RWPE1 (cell line): ENCODE data around the gene IER3.

Experiments used
- CTCF ChIA-PET: fragments of 350-600 bp; sonication (Branson Sonifier 250); formaldehyde crosslinking; extraction: SDS; loops from one replicate; lab custom pipeline; 2021; lab: Yijun Ruan, JAX
- POLR2A ChIA-PET: fragments of 400-600 bp; formaldehyde crosslinking; extraction: SDS; loops from one replicate; lab custom pipeline; 2020; ENCODE audit warnings: antibody characterized with exemption; ENCODE audit not compliant: low non-redundant PET; lab: Yijun Ruan, JAX
- DNase-seq: peaks from one replicate; pipeline ENCODE4 v3.0.0; 2012; ENCODE audit warnings: low spot score
- H3K27ac ChIP-seq: fragments of 450-650 bp; 2 replicates; pipeline ENCODE4 v1.5.1; 2017
- CTCF ChIP-seq: fragments of 450-650 bp; conservative IDR thresholded peaks from 2 replicates; pipeline ENCODE4 v1.5.1; 2017; ENCODE audit warnings: low read depth, mild to moderate bottlenecking

Gene IER3

DNA sequence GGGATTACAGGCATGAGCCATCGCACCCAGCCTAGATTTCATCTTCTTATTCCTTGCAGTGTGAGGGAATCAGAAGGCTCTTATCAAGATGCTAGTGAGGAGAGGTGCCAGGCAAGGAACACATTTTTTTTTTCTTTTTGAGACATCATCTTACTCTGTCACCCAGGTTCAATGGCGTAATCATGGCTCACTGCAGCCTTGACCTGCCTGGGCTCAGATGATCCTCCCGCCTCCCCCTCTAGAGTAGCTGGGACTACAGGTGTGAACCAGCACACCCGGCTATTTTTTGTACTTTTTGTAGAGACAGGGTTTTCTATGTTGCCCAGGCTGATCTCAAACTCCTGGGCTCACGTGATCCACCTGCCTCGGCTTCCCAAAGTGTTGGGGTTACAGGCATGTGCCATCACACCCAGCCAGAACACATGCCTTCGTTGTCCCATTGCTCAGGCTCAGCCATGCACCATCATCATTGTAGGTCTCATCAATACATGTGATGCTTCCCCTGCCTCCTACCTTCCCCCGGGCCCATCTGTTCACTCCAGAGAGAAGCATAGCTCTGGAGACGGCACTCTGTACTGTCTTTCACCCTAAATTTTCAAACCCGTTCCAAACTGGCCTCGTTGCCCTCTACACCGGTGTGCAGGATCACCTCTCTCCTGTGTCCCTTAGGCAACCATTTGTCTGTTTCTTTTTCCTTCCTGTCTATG lies 12.0 kb downstream of the IER3 start:
- H3K27ac ChIP-seq: peak overlapping the region; percentile 44
- no peak for TF ChIP-seq CTCF
- ChIA-PET CTCF (interaction anchor here (1.3 kb wide), 1 partner anchor 10 kb away, joined by 5 read pairs; no protein-coding TSS in a partner anchor), POLR2A (no interaction called here)
- no peak for DNase-seq

GRCh38 chr6:30730601-30731435 lies 13.5 kb downstream of the IER3 start:
- CTCF ChIA-PET: interaction anchor here (0.6 to 2.3 kb wide), 34 partner anchors 8 to 732 kb away, joined by 3 to 27 read pairs (median 4); partner anchors contain the start of genes DHX16, FLOT1 and MRPS18B
- peak; percentile 90 for DNase-seq
- peak; percentile 88 for TF ChIP-seq CTCF
- POLR2A ChIA-PET: interaction anchor here (0.7 to 1.0 kb wide), 2 partner anchors 11 to 237 kb away, joined by 4 to 18 read pairs; partner anchors contain the start of gene FLOT1
- peak overlapping the region; percentile 66 for H3K27ac ChIP-seq

DNA sequence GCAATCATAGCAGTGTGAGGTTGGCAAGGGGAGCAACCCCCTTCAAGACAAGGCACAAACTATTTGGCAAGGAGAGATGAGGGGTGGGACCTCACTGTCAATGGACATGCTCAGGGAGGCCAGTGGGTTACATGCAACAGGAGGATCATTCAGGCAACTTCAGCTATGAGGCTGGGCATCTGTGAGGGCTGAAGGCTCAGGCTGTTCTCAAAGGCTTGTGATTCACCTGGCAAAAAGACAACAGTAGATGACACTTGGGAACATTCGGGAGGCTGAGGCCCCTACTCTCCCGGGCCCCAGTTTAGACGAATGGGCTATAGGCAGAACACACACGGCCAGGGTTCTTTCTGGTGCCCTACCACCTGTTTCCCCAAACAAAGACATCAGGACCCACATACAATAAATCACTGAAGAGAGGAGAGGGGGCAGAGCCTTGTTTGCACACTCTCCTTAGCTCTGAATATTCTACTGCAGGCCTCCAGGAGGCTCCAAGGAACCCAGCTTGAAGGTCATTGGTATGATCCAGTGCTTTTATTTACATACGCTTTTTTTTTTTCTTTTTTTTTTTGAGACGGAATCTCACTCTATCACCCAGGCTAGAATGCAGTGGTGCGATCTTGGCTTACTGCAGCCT lies 16.3 kb downstream of the IER3 start:
- no peak for TF ChIP-seq CTCF
- CTCF ChIA-PET: no interaction called here
- DNase-seq: no peak
- peak overlapping the region; percentile 71 for H3K27ac ChIP-seq
- POLR2A ChIA-PET: interaction anchor here (0.6 kb wide), 1 partner anchor 102 kb away, joined by 4 read pairs; no protein-coding TSS in a partner anchor

DNA sequence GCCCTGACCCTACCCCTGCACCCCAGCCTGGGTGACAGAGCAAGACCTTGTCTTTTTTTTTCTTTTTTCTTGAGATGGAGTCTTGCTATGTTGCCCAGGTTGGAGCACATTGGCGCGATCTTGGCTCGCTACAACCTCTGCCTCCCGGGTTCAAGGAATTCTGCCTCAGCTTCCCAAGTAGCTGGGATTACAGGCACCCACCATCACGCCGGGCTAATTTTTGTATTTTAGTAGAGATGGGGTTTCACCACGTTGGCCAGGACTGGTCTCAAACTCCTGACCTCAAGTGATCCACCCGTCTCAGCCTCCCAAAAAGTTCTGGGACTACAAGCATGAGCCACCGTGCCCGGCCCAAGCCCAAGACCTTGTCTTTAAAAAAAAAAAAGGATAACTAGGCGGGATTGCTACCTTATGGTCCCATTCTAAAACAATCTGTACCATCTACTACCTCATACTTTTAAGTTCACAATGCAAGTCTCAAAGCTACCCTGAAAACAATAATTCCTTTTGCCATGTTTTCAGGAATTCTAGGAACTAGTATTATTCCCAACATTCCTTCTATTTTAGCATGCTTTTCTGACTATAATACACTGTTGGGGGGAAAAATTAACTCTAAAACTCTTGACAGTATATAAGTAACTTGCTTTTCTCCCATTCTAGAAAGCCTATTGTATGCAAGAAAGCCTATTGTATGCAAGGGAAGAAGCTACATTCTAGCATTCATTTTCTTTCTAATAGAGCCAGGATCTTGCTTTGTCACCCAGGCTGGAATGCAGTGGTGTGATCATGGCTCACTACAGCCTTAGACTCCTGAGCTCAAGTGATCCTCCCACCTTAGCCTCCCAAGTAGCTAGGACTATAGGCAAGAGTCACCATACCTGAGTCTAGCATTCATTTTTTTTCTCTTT lies 17.6 kb downstream of the IER3 start:
- no peak for DNase-seq
- ChIA-PET CTCF (interaction anchor here (0.6 to 1.4 kb wide), 5 partner anchors 29 to 384 kb away, joined by 3 to 6 read pairs (median 3); no protein-coding TSS in a partner anchor), POLR2A (interaction anchor here (0.6 kb wide), 1 partner anchor 12 kb away, joined by 3 read pairs; no protein-coding TSS in a partner anchor)
- H3K27ac ChIP-seq: peak overlapping the region; percentile 72
- no peak for TF ChIP-seq CTCF

GRCh38 chr6:30725713-30726505 lies 18.4 kb downstream of the IER3 start:
- no peak for TF ChIP-seq CTCF
- ChIA-PET CTCF (interaction anchor here (0.6 to 1.4 kb wide), 5 partner anchors 9 to 385 kb away, joined by 3 to 6 read pairs (median 4); partner anchors contain the start of gene MDC1), POLR2A (no interaction called here)
- peak overlapping the region; percentile 72 for H3K27ac ChIP-seq
- DNase-seq: no peak
